Activated CD4-positive, alpha-beta T cell treated with anti-CD3 and anti-CD28 coated beads for 36 hours (primary cell): ENCODE results near the gene ADAMTS2. TPM values are rescaled to one million over a fixed set of nuclear protein-coding genes. Genes with fewer than 3 reads are reported as not detected.

Experiments used
- ATAC-seq: fragments of 200-7000 bp; cut with Tn5 transposase; one replicate; pipeline ENCODE4 v1.10.0; 2021; ENCODE audit warnings: mild to moderate bottlenecking, moderate library complexity
- CTCF ChIA-PET: fragments of 350-600 bp; sonication (Branson Sonifier 250); formaldehyde crosslinking; loops from one replicate; lab custom pipeline; 2021; ENCODE audit warnings: antibody characterized with exemption; lab: Charles Lee
- POLR2A ChIA-PET: fragments of 350-600 bp; sonication (Branson Sonifier 250); formaldehyde crosslinking; loops from one replicate; lab custom pipeline; 2021; ENCODE audit warnings: antibody characterized with exemption, inconsistent platforms; lab: Charles Lee
- DNase-seq: peaks from one replicate; pipeline ENCODE4 v3.0.0-alpha.2; 2020
- H3K27ac Mint-ChIP-seq: one replicate; pipeline ENCODE4 v1.8.0; 2021; ENCODE audit warnings: mixed read lengths
- H3K27me3 Mint-ChIP-seq: one replicate; pipeline ENCODE4 v1.8.0; 2021; ENCODE audit warnings: mixed read lengths
- H3K36me3 Mint-ChIP-seq: one replicate; pipeline ENCODE4 v1.8.0; 2021; ENCODE audit warnings: low read depth, mixed read lengths
- H3K4me1 Mint-ChIP-seq: one replicate; pipeline ENCODE4 v1.8.0; 2021; ENCODE audit warnings: mixed read lengths
- H3K4me3 Mint-ChIP-seq: one replicate; pipeline ENCODE4 v1.8.0; 2021; ENCODE audit warnings: mild to moderate bottlenecking, moderate library complexity, mixed read lengths
- H3K9me3 Mint-ChIP-seq: one replicate; pipeline ENCODE4 v1.8.0; 2021; ENCODE audit warnings: low read depth, mixed read lengths
- intact Hi-C, 2 experiments: fragments of 100-400 bp; cut with DNase I in 1 of 2; cut with micrococcal nuclease in 1 of 2; formaldehyde crosslinking; loops; one replicate each; pipeline versions ENCODE4 v1.14.2 to v1.15.1; 2022 to 2024; cut with DNase I, micrococcal nuclease
- total RNA-seq, 2 experiments: library from RNA; stranded (reverse); gene quantifications; one replicate each; pipeline ENCODE4 v1.2.3, GENCODE V29; 2021

Gene ADAMTS2
- total RNA-seq, 2 experiments from 2014 or later: not detected

DNA sequence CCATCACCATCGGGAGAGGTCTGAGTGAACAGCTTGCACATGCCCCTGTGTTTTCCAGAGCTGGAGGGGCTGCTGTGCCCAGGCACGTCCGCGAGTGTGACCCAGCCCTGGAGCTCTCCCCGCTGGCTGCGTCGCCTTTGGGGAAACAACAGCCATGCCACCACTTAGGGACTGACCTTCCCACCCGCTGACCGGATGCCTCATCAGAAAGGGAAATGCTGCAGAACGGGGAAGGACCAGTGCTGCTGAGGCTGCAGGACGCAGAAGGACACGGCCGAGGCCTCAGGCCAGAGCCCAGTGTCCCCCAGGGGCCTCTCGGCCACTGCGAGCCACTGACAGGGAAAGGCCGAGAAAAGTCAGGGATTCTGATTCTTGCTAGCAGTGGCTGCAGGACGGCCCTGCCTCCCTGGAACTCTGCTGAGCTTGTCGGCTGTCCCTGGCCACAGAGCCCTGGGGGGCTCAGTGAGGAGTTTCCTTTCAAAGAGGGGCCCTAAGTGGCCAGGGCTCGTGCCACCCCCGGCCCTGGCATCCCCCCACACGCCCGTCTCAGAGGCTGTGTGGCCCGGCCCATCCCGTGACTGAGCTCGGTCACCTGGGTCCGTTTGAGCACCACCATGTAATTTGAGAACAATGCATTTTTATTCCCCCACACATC, 154.3 kb downstream of the ADAMTS2 start:
- H3K27me3 Mint-ChIP-seq: peaks cover 2% of the 10 kb centered on the region
- DNase-seq (no peak), ATAC-seq (no peak)
- no peak overlapping the region for H3K4me3 Mint-ChIP-seq
- no peaks in the 10 kb centered on the region for H3K4me1 Mint-ChIP-seq
- H3K36me3 Mint-ChIP-seq: no peaks in the 10 kb centered on the region
- ChIA-PET POLR2A (no interaction called here), CTCF (interaction anchor here (0.6 kb wide), 1 partner anchor 9 kb away, joined by 3 read pairs; no protein-coding TSS in a partner anchor)
- H3K9me3 Mint-ChIP-seq: no peaks in the 10 kb centered on the region
- intact Hi-C loops: no loop called here
- no peak overlapping the region for H3K27ac Mint-ChIP-seq

DNA sequence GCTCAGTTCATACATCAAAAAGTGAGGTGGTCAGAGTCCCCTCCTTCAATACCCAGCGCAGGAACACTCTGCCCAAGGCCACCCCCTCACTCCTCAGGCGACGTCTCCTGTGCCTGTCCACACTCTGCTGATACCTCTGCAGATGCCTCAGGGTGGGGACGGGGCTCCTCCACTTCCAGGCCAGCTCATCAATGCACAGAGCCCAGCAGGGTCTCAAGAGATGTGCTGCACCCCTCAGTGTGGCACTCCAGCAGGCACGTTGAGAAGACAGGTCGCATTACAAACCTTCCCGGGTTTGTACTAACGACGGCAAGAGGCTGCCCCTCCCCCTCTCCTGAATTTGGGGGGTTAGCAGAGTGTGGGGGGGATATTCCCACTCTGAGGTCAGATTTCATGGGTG, 156.6 kb downstream of the ADAMTS2 start:
- no peaks in the 10 kb centered on the region for H3K36me3 Mint-ChIP-seq
- POLR2A ChIA-PET: interaction anchor here (0.6 kb wide), 1 partner anchor 294 kb away, joined by 6 read pairs; no protein-coding TSS in a partner anchor
- no peaks in the 10 kb centered on the region for H3K9me3 Mint-ChIP-seq
- no peaks in the 10 kb centered on the region for H3K4me1 Mint-ChIP-seq
- H3K27ac Mint-ChIP-seq: no peak overlapping the region
- no peak overlapping the region for H3K4me3 Mint-ChIP-seq
- H3K27me3 Mint-ChIP-seq: peaks cover 2% of the 10 kb centered on the region
- CTCF ChIA-PET: no interaction called here
- DNase-seq (no peak), ATAC-seq (no peak)
- intact Hi-C loops: no loop called here

DNA sequence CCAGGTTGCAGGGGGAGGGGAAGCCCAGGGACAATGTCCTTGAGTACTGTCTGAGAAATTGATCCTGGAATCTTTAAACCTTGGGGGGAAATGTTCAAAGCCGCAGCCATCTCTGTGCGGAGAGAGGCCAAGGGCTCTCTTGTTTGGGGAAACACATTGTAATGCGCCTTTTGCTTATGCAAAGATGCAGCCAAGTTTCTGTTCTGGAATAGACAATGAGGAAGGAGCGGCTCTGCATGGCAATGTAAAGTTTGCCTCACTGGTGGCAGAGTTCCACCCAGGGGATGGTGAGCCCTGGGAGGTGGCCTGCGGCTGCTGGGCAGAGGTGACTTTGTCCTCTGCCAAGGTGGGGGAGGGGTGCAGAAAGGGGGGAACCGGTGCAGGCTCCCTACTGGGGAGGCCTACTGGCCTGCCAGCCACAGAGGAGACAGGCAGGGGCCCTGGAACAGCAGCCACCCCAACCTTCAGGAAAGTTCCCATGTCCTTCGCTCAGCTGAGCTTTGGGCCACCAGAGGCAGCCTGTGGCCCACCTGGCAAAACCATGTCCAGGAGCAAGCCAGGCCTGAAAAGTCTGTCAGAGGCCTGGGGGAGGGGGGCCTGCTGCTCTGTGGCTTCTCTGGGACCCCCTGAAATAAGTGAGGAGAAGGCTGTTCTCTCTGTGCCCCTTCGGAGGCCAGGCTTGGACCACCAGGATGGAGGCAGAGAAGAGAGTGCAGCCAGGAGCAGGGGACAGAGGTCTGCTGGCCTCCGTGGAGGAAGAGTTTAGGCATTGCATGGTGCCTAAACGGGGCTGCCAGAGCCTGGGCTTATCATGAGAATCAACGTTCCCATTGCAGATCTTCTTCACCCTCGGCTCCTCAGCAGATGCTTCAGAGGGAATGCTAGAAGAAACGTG, 157.3 kb downstream of the ADAMTS2 start:
- ATAC-seq (no peak), DNase-seq (no peak)
- Mint-ChIP-seq H3K4me3 (no peak overlapping the region), H3K4me1 (no peaks in the 10 kb centered on the region), H3K9me3 (no peaks in the 10 kb centered on the region), H3K27me3 (peaks cover 2% of the 10 kb centered on the region), H3K27ac (no peak overlapping the region), H3K36me3 (no peaks in the 10 kb centered on the region)
- ChIA-PET POLR2A (no interaction called here), CTCF (no interaction called here)
- intact Hi-C loops: no loop called here

DNA sequence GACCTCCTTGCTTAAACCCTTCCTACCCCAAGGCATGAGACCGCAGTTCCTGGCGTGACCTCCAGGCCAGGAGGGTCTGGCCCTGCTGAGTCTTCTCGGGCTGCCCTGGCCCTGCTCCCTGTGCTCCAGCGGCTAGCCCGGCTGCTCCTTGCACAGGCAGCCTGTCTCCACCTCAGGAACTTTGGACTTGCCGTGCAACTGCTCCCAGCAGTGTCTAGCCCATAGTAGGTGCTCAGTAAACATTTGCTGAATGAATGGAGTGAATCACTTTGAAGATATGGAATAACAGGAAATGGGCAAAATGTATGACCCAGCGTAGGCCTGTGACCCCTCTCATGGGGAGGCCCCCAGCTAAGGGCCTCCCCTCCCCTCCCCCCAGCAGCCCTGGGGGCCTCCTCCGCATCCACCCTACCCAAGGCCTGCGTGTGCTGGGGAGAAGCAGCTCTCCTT, 158.0 kb downstream of the ADAMTS2 start:
- ATAC-seq (no peak), DNase-seq (no peak)
- Mint-ChIP-seq H3K27me3 (peaks cover 2% of the 10 kb centered on the region), H3K4me3 (no peak overlapping the region), H3K27ac (no peak overlapping the region), H3K9me3 (no peaks in the 10 kb centered on the region), H3K4me1 (no peaks in the 10 kb centered on the region), H3K36me3 (no peaks in the 10 kb centered on the region)
- intact Hi-C loops: no loop called here
- ChIA-PET CTCF (no interaction called here), POLR2A (no interaction called here)

DNA sequence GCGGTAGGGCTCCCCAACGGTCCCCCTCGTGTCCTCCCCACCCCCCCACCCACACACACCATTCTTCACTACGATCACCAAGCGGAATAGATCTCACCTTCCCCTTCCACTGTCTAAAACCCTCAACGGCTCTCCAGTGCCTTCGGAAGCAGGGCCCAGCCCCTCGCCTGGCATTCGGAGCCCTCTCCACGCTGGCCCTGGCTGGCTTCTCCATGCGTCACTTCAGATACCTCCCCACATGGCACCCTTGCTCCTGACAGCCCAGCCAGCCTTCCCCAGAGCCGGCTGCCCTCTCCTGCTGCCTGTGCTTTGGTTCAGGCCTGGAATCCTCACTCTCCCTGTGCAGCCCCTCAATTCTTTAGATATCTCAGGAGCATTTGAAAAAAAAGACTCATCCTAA, 158.5 kb downstream of the ADAMTS2 start:
- no peaks in the 10 kb centered on the region for H3K9me3 Mint-ChIP-seq
- DNase-seq: no peak
- intact Hi-C loops: no loop called here
- H3K27me3 Mint-ChIP-seq: peaks cover 4% of the 10 kb centered on the region
- no peaks in the 10 kb centered on the region for H3K4me1 Mint-ChIP-seq
- ChIA-PET CTCF (no interaction called here), POLR2A (no interaction called here)
- H3K4me3 Mint-ChIP-seq: no peak overlapping the region
- ATAC-seq: no peak
- no peak overlapping the region for H3K27ac Mint-ChIP-seq
- H3K36me3 Mint-ChIP-seq: no peaks in the 10 kb centered on the region

DNA sequence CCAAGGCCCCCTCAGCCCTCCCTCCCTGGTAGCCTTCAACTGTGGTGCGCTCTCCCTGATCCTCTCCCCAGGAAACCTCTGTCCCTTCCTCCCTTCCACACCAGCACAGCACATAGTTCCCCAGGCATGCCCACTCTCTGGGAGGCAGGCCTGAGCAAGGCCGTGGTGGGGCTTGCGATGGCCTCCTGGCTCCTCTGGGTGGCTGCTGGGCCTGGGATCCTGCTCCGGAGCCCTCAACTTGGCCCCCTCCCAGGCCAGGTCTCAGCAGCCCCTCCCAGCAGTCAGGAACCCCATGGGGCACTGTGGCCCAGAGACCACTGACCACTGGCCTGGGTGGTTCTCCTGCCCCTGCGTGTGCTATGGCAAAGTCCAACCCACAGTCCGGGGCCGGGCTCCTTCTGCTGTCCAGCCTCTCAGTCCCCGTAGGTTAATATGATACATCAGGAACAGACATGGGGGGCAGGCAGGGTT, 159.3 kb downstream of the ADAMTS2 start:
- intact Hi-C loops: no loop called here
- Mint-ChIP-seq H3K9me3 (no peaks in the 10 kb centered on the region), H3K4me1 (no peaks in the 10 kb centered on the region), H3K4me3 (no peak overlapping the region), H3K27ac (no peak overlapping the region), H3K27me3 (peaks cover 7% of the 10 kb centered on the region), H3K36me3 (no peaks in the 10 kb centered on the region)
- CTCF ChIA-PET: no interaction called here
- DNase-seq (no peak), ATAC-seq (no peak)
- POLR2A ChIA-PET: no interaction called here

DNA sequence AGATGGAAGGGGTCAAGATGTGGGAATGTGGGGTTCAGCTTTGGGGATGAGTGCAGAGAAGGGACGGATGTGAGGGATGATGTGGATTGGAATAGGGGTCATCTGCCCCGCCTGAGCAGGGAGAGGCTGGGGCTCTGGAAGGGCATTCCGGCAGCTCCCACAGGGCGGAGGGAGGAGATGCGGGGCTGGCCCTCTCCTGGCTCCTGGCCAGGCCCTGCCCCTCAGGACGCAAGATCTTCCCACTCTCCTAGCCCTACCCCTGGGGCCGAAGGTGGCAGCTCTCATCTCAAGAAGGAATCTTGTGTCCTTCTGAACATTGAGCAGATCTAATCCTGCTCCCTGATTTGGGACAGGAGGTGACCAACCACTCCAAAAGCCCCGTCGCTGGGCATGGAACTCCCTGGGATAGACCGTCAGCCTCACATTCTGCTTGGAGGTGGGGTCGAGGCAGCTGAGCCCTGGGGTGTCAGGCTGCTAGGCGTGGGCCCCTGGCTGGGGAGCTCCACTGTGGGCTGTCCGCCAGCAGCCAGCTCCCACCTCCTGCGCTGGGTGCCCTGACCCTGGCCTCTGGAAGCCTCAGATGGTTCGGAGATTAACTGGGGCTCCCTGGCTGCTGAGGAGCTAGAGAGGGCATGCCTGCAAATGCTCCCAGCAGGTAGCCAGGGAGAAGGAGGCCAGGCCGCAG, 159.9 kb downstream of the ADAMTS2 start:
- H3K4me1 Mint-ChIP-seq: no peaks in the 10 kb centered on the region
- ATAC-seq: no peak
- H3K36me3 Mint-ChIP-seq: no peaks in the 10 kb centered on the region
- H3K4me3 Mint-ChIP-seq: no peak overlapping the region
- intact Hi-C loops: no loop called here
- POLR2A ChIA-PET: no interaction called here
- CTCF ChIA-PET: interaction anchor here (0.7 kb wide), 1 partner anchor 791 kb away, joined by 4 read pairs; no protein-coding TSS in a partner anchor
- no peaks in the 10 kb centered on the region for H3K9me3 Mint-ChIP-seq
- H3K27me3 Mint-ChIP-seq: peaks cover 7% of the 10 kb centered on the region
- no peak overlapping the region for H3K27ac Mint-ChIP-seq
- no peak for DNase-seq

DNA sequence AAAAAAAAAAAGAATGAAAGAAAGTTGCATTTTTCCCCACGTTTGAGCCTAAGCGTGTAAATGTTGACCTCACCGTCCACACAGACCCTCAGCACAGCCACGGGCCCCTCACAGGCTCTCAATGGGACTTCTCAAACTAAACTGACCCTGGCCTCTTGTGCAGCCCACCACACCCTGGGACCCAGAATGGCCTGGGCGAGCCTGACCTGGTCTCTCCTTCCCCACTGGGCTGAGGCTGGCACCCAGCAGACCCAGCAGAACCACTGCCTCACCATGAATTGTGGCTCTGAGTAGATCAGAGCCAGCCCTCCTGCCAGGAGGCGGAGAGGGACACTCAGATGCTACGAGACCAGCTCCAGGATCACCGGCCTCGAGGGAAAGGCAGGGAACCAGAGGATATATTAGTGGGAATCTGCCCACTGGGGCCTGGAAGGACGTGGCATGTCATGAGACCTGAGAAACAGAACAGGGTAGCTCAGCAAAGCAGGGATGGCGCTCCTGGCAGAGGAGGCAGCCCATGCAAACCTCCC, 160.7 kb downstream of the ADAMTS2 start:
- ATAC-seq: no peak
- H3K27ac Mint-ChIP-seq: no peak overlapping the region
- ChIA-PET POLR2A (no interaction called here), CTCF (interaction anchor here (0.7 kb wide), 1 partner anchor 790 kb away, joined by 4 read pairs; no protein-coding TSS in a partner anchor)
- intact Hi-C loops: no loop called here
- no peaks in the 10 kb centered on the region for H3K36me3 Mint-ChIP-seq
- H3K4me1 Mint-ChIP-seq: no peaks in the 10 kb centered on the region
- DNase-seq: no peak
- H3K9me3 Mint-ChIP-seq: no peaks in the 10 kb centered on the region
- no peak overlapping the region for H3K4me3 Mint-ChIP-seq
- H3K27me3 Mint-ChIP-seq: peaks cover 5% of the 10 kb centered on the region

DNA sequence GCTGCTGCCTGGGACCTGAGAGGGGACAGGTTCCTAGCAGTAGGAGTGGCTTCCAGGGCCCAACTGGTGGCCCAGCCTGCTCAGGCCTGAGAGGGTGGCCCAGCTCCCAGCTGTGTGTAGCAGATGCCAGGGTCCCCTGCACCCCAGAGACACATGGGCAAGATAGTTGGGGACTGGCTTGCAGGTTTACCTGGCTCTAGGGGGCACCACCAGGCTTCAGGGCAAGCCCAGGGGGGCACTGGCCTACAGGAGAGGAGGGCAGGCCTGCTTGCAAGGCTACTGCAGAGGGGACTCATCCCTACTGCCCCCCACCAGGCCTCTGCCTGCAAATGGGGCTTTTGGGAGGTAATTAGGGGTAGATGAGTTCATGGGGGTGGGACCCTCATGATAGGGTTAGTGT, 161.8 kb downstream of the ADAMTS2 start:
- H3K27ac Mint-ChIP-seq: no peak overlapping the region
- no peaks in the 10 kb centered on the region for H3K4me1 Mint-ChIP-seq
- no peak overlapping the region for H3K4me3 Mint-ChIP-seq
- DNase-seq (no peak), ATAC-seq (no peak)
- CTCF ChIA-PET: no interaction called here
- POLR2A ChIA-PET: no interaction called here
- intact Hi-C loops: no loop called here
- peaks cover 5% of the 10 kb centered on the region for H3K27me3 Mint-ChIP-seq
- no peaks in the 10 kb centered on the region for H3K36me3 Mint-ChIP-seq
- no peaks in the 10 kb centered on the region for H3K9me3 Mint-ChIP-seq

DNA sequence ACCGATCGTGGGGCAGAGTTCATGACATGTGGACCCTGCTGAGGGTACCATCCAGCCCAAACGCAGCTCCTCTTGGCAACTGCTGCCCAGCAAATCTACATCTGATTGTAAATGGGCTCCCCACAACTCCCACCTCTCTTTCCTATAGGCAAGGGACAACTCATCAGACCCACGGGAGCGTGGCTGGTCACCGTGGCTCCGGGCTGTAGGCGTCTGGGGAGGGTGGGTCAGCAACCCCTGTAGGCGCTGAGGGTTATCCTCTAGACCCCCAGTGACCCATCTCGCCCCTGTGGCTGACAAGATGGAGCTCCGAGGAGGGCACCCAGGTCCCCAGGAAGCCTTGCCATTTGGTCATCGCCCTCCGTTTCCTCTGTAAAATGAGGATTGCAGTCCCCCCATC, 162.7 kb downstream of the ADAMTS2 start:
- ChIA-PET CTCF (no interaction called here), POLR2A (no interaction called here)
- DNase-seq (no peak), ATAC-seq (no peak)
- Mint-ChIP-seq H3K4me3 (no peak overlapping the region), H3K9me3 (no peaks in the 10 kb centered on the region), H3K27ac (no peak overlapping the region), H3K27me3 (peaks cover 5% of the 10 kb centered on the region), H3K4me1 (no peaks in the 10 kb centered on the region), H3K36me3 (no peaks in the 10 kb centered on the region)
- intact Hi-C loops: no loop called here

DNA sequence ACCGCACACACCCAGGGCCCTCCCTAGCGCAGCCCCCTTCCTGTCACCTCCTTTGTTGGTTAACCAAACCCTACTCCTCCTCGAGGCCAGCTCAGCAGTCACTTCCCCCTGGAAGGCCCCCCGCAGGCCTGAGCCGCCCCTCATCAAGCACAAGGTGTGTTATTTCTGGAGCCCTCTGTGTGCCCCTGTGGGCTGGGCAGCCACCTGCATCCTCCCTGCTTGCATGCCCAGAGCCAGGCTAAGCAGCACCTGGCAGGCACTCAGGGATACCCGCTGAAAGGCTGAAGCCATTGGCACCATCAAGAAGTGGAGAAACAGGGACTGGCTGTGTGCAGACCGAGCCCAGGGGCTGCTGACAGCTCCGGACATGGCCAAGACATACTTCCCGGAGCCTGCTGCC, 163.3 kb downstream of the ADAMTS2 start:
- no peak overlapping the region for H3K27ac Mint-ChIP-seq
- no peak overlapping the region for H3K4me3 Mint-ChIP-seq
- ChIA-PET POLR2A (no interaction called here), CTCF (no interaction called here)
- H3K27me3 Mint-ChIP-seq: peaks cover 5% of the 10 kb centered on the region
- intact Hi-C loops: no loop called here
- no peaks in the 10 kb centered on the region for H3K4me1 Mint-ChIP-seq
- DNase-seq: no peak
- no peak for ATAC-seq
- H3K9me3 Mint-ChIP-seq: no peaks in the 10 kb centered on the region
- no peaks in the 10 kb centered on the region for H3K36me3 Mint-ChIP-seq
